ENCODE measurements around the gene FGD2. TPM values are rescaled to one million over a fixed set of nuclear protein-coding genes. Genes with fewer than 3 reads are reported as not detected.

FGD2 gene
- total and polyA plus RNA-seq, 2 experiments from 2014 or later, result 0.13 to 0.14 TPM

DNA sequence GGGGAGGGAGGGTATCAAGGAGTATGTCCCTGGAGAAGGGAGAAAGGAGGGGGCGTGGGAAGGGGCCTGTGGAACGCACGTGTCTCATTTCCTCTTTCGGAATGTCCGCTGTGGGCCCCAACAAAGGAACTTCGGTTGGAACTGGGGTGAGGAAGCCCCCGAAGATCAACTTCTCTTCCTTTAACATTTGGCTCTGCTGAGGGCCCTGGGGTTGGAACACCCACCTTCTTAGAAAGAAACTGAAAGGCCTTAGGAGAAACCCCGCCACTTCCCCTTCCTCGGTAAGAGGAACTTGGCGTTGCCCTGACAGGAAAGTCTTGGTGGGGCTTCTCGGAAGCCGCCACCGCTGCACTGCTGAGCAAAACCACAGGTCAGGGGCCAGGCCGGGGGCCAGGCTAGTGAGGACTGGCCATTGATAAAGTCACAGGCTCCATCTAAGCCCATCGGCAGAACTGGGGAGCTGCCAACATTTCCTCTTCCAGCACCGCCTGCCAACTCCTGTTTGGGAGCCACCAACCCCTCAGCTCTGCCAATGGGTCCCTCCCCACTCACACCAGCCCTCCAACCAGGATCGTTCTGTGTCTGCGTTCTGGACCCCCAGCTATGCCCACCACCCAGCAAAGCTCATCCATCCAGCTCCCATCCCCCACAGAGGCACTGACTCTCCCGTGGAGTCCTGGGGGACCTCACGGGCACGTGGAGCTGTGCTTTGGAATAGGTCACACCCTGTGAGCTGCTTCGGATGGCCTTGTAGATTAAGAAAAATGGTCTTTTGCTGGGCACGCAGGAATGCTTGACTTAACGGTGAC is 44.8 kb downstream of the FGD2 start (continued):
- TF ChIP-seq, protein P1, sequence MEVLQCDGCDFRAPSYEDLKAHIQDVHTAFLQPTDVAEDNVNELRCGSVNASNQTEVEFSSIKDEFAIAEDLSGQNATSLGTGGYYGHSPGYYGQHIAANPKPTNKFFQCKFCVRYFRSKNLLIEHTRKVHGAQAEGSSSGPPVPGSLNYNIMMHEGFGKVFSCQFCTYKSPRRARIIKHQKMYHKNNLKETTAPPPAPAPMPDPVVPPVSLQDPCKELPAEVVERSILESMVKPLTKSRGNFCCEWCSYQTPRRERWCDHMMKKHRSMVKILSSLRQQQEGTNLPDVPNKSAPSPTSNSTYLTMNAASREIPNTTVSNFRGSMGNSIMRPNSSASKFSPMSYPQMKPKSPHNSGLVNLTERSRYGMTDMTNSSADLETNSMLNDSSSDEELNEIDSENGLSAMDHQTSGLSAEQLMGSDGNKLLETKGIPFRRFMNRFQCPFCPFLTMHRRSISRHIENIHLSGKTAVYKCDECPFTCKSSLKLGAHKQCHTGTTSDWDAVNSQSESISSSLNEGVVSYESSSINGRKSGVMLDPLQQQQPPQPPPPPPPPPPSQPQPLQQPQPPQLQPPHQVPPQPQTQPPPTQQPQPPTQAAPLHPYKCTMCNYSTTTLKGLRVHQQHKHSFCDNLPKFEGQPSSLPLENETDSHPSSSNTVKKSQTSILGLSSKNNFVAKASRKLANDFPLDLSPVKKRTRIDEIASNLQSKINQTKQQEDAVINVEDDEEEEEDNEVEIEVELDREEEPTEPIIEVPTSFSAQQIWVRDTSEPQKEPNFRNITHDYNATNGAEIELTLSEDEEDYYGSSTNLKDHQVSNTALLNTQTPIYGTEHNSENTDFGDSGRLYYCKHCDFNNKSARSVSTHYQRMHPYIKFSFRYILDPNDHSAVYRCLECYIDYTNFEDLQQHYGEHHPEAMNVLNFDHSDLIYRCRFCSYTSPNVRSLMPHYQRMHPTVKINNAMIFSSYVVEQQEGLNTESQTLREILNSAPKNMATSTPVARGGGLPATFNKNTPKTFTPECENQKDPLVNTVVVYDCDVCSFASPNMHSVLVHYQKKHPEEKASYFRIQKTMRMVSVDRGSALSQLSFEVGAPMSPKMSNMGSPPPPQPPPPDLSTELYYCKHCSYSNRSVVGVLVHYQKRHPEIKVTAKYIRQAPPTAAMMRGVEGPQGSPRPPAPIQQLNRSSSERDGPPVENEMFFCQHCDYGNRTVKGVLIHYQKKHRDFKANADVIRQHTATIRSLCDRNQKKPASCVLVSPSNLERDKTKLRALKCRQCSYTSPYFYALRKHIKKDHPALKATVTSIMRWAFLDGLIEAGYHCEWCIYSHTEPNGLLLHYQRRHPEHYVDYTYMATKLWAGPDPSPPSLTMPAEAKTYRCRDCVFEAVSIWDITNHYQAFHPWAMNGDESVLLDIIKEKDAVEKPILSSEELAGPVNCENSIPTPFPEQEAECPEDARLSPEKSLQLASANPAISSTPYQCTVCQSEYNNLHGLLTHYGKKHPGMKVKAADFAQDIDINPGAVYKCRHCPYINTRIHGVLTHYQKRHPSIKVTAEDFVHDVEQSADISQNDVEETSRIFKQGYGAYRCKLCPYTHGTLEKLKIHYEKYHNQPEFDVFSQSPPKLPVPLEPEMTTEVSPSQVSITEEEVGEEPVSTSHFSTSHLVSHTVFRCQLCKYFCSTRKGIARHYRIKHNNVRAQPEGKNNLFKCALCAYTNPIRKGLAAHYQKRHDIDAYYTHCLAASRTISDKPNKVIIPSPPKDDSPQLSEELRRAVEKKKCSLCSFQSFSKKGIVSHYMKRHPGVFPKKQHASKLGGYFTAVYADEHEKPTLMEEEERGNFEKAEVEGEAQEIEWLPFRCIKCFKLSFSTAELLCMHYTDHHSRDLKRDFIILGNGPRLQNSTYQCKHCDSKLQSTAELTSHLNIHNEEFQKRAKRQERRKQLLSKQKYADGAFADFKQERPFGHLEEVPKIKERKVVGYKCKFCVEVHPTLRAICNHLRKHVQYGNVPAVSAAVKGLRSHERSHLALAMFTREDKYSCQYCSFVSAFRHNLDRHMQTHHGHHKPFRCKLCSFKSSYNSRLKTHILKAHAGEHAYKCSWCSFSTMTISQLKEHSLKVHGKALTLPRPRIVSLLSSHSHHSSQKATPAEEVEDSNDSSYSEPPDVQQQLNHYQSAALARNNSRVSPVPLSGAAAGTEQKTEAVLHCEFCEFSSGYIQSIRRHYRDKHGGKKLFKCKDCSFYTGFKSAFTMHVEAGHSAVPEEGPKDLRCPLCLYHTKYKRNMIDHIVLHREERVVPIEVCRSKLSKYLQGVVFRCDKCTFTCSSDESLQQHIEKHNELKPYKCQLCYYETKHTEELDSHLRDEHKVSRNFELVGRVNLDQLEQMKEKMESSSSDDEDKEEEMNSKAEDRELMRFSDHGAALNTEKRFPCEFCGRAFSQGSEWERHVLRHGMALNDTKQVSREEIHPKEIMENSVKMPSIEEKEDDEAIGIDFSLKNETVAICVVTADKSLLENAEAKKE (CRISPR knock-in tag; IDR thresholded peaks at IDR 0.05), result no peak
- TF ChIP-seq POLR2AphosphoS5 (IDR thresholded peaks at IDR 0.05; ENCODE audit: low read depth) (no peak), NANOG (IDR thresholded peaks at IDR 0.05; ENCODE audit: borderline replicate concordance) (no peak), STAT1 (IDR thresholded peaks at IDR 0.05; ENCODE audit: unreplicated experiment) (no peak), EZH2phosphoT487 (IDR thresholded peaks at IDR 0.05; ENCODE audit: unreplicated experiment) (no peak), ZNF331 (CRISPR knock-in tag; IDR thresholded peaks at IDR 0.05; ENCODE audit: low read depth) (no peak), ZNF114 (CRISPR knock-in tag; IDR thresholded peaks at IDR 0.05) (no peak), JUNB (IDR thresholded peaks at IDR 0.05; ENCODE audit: unreplicated experiment) (no peak)
- TF ChIP-seq, protein P2, sequence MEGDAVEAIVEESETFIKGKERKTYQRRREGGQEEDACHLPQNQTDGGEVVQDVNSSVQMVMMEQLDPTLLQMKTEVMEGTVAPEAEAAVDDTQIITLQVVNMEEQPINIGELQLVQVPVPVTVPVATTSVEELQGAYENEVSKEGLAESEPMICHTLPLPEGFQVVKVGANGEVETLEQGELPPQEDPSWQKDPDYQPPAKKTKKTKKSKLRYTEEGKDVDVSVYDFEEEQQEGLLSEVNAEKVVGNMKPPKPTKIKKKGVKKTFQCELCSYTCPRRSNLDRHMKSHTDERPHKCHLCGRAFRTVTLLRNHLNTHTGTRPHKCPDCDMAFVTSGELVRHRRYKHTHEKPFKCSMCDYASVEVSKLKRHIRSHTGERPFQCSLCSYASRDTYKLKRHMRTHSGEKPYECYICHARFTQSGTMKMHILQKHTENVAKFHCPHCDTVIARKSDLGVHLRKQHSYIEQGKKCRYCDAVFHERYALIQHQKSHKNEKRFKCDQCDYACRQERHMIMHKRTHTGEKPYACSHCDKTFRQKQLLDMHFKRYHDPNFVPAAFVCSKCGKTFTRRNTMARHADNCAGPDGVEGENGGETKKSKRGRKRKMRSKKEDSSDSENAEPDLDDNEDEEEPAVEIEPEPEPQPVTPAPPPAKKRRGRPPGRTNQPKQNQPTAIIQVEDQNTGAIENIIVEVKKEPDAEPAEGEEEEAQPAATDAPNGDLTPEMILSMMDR (conservative IDR thresholded peaks at IDR 0.05; ENCODE audit: low read depth in 2 of 2), result no peak
- TF ChIP-seq, protein P3, sequence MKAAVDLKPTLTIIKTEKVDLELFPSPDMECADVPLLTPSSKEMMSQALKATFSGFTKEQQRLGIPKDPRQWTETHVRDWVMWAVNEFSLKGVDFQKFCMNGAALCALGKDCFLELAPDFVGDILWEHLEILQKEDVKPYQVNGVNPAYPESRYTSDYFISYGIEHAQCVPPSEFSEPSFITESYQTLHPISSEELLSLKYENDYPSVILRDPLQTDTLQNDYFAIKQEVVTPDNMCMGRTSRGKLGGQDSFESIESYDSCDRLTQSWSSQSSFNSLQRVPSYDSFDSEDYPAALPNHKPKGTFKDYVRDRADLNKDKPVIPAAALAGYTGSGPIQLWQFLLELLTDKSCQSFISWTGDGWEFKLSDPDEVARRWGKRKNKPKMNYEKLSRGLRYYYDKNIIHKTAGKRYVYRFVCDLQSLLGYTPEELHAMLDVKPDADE (IDR thresholded peaks at IDR 0.05), result no peak
